ACC112 (cell line): ENCODE results near the gene OCRL.

Experiments
- H2AFZ ChIP-seq: fragments of 200-600 bp; sonication (generic); one replicate; pipeline ENCODE4 v1.6.0; 2017; ENCODE audit warnings: antibody characterized with exemption, low read length; ENCODE audit not compliant: unreplicated experiment
- H3K27ac ChIP-seq: fragments of 200-600 bp; sonication (generic); 2 replicates; pipeline ENCODE4 v1.5.1; 2014; ENCODE audit warnings: low read depth, mild to moderate bottlenecking, antibody characterized with exemption, low read length, moderate library complexity
- H3K27me3 ChIP-seq: fragments of 200-600 bp; sonication (generic); 2 replicates; pipeline ENCODE4 v1.6.1; 2014; ENCODE audit warnings: mild to moderate bottlenecking, antibody characterized with exemption, low read length, moderate library complexity, mixed read lengths; ENCODE audit not compliant: insufficient read depth
- H3K36me3 ChIP-seq: fragments of 200-600 bp; sonication (generic); 2 replicates; pipeline ENCODE4 v1.6.1; 2016; ENCODE audit warnings: mild to moderate bottlenecking, antibody characterized with exemption, low read length, moderate library complexity, mixed read lengths; ENCODE audit not compliant: insufficient read depth
- H3K4me1 ChIP-seq: fragments of 200-600 bp; sonication (generic); one replicate; pipeline ENCODE4 v1.6.1; 2016; ENCODE audit warnings: low read length, mixed read lengths; ENCODE audit not compliant: insufficient read depth, unreplicated experiment, control insufficient read depth
- H3K4me3 ChIP-seq: fragments of 200-600 bp; sonication (generic); 2 replicates; pipeline ENCODE4 v1.5.1; 2014; ENCODE audit warnings: mild to moderate bottlenecking, low read depth, low read length
- H3K79me2 ChIP-seq: fragments of 200-600 bp; sonication (generic); one replicate; pipeline ENCODE4 v1.6.0; 2016; ENCODE audit warnings: low read length; ENCODE audit not compliant: control insufficient read depth, unreplicated experiment, insufficient read depth

Gene OCRL

GRCh38 chrX:129600981-129601424 is 60.9 kb downstream of the OCRL start:
- H3K79me2 ChIP-seq, result no peaks in the 10 kb centered on the region
- H3K27ac ChIP-seq, result no peak overlapping the region
- no peaks in the 10 kb centered on the region for H3K27me3 ChIP-seq
- no peaks in the 10 kb centered on the region for H3K4me1 ChIP-seq
- no peaks in the 10 kb centered on the region for H3K36me3 ChIP-seq
- no peak overlapping the region for H2AFZ ChIP-seq
- H3K4me3 ChIP-seq, result no peak overlapping the region

GRCh38 chrX:129606918-129607317 is 66.9 kb downstream of the OCRL start:
- no peaks in the 10 kb centered on the region for H3K4me1 ChIP-seq
- H2AFZ ChIP-seq, result no peak overlapping the region
- no peaks in the 10 kb centered on the region for H3K36me3 ChIP-seq
- H3K27me3 ChIP-seq, result no peaks in the 10 kb centered on the region
- no peak overlapping the region for H3K27ac ChIP-seq
- no peaks in the 10 kb centered on the region for H3K79me2 ChIP-seq
- no peak overlapping the region for H3K4me3 ChIP-seq

- no peaks in the 10 kb centered on the region for H3K79me2 ChIP-seq
- H3K4me1 ChIP-seq, result no peaks in the 10 kb centered on the region
- H3K27ac ChIP-seq, result no peak overlapping the region
- no peaks in the 10 kb centered on the region for H3K27me3 ChIP-seq
- H3K4me3 ChIP-seq, result no peak overlapping the region
- H3K36me3 ChIP-seq, result no peaks in the 10 kb centered on the region
- H2AFZ ChIP-seq, result no peak overlapping the region
These were observed 68.4 kb downstream of the OCRL start for GRCh38 chrX:129608496-129608895.

DNA sequence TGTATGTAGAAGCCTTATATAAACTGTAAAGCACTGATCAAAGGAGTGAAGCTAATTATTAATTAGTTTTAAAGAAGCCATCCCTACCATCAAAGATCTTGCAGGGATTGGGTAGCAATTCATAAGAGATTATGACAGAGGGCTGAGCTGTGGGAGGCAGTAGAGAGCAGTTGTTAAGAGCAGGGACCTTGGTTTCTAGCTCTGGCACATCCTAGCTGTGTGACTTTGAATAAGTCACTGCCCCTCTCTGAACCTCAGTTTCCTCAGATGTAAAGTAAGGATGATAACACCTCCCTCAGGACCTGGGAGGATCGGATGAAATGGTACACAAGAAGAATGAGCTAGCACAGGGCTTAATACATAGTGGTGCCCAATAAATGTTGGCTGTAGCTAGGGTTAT is 69.3 kb downstream of the OCRL start:
- Histone ChIP-seq H3K27me3 (no peaks in the 10 kb centered on the region), H3K4me3 (no peak overlapping the region), H2AFZ (no peak overlapping the region), H3K79me2 (no peaks in the 10 kb centered on the region), H3K4me1 (no peaks in the 10 kb centered on the region), H3K36me3 (no peaks in the 10 kb centered on the region), H3K27ac (no peak overlapping the region)

DNA sequence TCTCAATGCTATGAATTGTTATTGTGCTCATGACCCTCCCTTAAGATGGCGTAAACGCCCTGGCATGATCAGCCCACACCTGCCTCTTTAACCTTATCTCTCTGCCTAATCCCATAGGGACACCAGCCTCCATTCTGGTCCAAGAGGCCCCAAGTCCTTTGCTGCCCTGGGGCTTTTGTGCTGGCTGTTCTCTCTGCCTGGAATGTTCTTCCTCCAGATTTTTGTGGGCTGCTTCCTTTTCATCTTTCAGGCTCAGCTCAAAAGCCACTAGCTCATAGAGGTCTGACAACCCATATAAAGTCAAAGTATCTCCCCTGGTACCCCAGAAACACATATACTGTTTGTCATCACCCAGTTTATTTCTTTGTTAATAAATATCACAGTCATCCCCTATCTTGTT is 72.3 kb downstream of the OCRL start:
- Histone ChIP-seq H3K4me1 (no peaks in the 10 kb centered on the region), H2AFZ (no peak overlapping the region), H3K27ac (no peak overlapping the region), H3K4me3 (no peak overlapping the region), H3K36me3 (no peaks in the 10 kb centered on the region), H3K27me3 (no peaks in the 10 kb centered on the region), H3K79me2 (no peaks in the 10 kb centered on the region)

- H3K27ac ChIP-seq, result no peak overlapping the region
- H3K27me3 ChIP-seq, result no peaks in the 10 kb centered on the region
- no peaks in the 10 kb centered on the region for H3K4me1 ChIP-seq
- H3K79me2 ChIP-seq, result no peaks in the 10 kb centered on the region
- H2AFZ ChIP-seq, result no peak overlapping the region
- no peaks in the 10 kb centered on the region for H3K36me3 ChIP-seq
- no peak overlapping the region for H3K4me3 ChIP-seq
These were observed 73.5 kb downstream of the OCRL start for GRCh38 chrX:129613596-129613995.

DNA sequence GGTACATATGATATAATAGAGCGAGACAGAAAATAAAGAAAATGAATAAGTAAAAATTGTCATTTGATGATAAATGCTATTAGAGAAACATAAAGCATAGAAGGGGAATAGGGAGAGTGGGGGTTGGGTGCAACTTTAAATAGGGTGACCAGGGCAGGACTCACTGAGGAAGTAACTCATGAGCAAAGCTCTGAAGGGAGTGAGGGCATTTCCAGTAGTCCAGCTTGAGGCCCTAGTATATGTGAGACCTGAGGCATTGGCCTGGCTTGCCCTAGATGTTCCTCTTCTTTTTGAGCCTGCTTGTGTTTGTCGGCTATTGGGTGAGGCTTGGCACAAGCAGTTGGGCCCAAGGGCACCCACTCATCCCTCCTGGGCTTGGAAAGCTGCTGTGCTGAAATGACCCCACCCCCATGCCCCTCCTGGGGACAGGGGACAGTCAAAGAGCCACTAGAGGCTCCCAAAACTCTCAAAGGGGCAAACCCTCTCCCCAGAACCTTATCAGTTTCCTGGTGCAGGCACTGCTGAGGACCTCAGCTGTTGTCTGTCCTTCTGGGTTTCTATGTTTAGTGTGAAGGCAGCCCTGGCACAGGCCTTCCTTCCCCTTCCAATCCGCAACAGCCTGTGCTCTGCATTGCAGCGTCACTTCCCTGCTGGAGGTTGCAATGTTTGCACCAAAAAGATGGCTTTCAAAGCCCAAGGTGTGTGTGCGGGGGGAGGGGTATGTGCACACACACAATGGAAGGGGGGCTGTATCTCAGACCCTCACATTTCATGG is 74.6 kb downstream of the OCRL start:
- no peak overlapping the region for H2AFZ ChIP-seq
- no peak overlapping the region for H3K27ac ChIP-seq
- no peaks in the 10 kb centered on the region for H3K79me2 ChIP-seq
- H3K4me3 ChIP-seq, result no peak overlapping the region
- no peaks in the 10 kb centered on the region for H3K4me1 ChIP-seq
- H3K27me3 ChIP-seq, result no peaks in the 10 kb centered on the region
- no peaks in the 10 kb centered on the region for H3K36me3 ChIP-seq

DNA sequence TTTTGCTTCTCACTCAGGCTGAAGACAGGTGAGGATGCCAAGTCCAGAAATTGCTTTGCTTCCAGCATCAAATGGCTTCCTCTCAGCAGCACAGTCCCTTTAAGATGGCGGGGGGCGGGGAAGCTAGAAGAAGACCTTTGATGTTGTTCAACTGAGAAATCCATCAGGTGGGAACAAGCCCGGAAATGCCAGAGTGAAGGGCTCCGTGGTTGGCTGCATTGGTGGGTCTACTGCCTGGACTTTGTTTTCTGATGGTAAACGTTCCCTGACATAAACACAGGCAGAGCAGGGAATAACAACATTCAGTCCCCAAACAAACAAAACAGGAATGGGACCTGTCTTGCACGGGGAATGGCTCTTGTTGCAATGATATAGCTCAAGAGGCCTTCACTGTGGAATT is 77.4 kb downstream of the OCRL start:
- no peak overlapping the region for H2AFZ ChIP-seq
- H3K4me3 ChIP-seq, result no peak overlapping the region
- H3K27me3 ChIP-seq, result no peaks in the 10 kb centered on the region
- no peak overlapping the region for H3K27ac ChIP-seq
- H3K36me3 ChIP-seq, result no peaks in the 10 kb centered on the region
- no peaks in the 10 kb centered on the region for H3K4me1 ChIP-seq
- H3K79me2 ChIP-seq, result no peaks in the 10 kb centered on the region

DNA sequence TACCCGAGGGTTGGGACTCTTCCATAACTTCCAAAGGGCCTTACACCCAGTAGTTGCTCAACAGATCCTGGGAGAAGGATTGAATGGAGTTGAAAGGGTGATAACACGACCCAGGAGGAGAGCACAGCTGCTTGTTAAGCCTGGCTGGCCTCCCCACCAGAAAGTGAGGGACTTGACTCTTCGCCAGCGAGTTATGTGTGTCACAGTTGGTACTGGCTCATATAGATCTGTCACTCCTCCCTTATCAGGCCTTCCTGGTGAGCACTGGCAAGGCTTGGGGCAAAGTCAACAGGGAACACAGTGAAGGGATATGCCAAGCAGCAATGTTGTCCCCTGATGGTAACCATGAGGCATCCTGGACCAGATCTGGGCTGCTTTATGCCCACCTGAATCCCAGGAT is 78.9 kb downstream of the OCRL start:
- Histone ChIP-seq H3K27me3 (no peaks in the 10 kb centered on the region), H3K36me3 (no peaks in the 10 kb centered on the region), H3K27ac (no peak overlapping the region), H3K4me3 (no peak overlapping the region), H3K4me1 (no peaks in the 10 kb centered on the region), H3K79me2 (no peaks in the 10 kb centered on the region), H2AFZ (no peak overlapping the region)

DNA sequence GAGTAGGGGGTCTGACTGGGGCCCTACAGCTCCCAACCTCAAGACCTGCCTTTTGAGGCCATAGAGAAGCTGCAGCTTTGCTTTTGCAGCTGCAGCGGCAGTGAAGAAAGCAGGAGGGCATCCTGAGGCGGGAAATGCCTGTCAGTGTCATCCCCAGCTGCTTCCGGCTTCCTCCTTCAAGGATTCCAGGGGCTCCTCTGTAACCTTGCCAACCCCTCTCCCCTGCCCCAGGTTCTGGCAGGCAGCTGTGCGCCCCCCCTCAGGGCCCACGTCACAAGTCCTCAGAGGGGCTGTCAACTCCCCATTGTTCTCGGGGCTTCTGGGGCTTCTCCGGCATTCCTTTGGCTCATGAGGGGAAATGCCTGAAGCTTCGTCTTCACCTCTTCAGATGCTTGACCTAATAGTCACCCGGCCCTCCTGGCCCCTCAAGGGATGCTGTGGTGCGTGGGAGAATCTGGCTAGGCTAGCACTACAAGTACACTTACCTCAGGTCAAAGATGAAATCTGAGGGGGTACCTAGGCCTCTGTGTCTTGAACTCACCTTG is 82.8 kb downstream of the OCRL start:
- H3K4me1 ChIP-seq, result no peaks in the 10 kb centered on the region
- no peak overlapping the region for H3K4me3 ChIP-seq
- H3K36me3 ChIP-seq, result no peaks in the 10 kb centered on the region
- H3K27me3 ChIP-seq, result no peaks in the 10 kb centered on the region
- no peak overlapping the region for H2AFZ ChIP-seq
- H3K27ac ChIP-seq, result no peak overlapping the region
- no peaks in the 10 kb centered on the region for H3K79me2 ChIP-seq

DNA sequence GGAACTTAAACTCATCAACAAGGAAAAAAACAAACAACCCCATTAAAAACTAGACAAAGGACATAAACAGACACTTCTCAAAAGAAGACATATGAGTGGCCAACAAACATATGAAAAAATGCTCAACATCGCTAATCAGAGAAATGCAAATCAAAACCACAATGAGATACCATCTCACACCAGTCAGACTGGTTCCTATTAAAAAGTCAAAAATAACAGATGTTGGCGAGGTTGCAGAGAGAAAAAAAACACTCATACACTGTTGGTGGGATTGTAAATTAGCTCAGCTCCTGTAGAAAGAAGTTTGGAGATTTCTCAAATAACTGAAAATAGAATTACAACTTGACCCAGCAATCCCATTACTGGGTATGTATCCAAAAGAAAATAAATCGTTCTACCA is 86.0 kb downstream of the OCRL start:
- no peaks in the 10 kb centered on the region for H3K27me3 ChIP-seq
- no peak overlapping the region for H3K27ac ChIP-seq
- H3K79me2 ChIP-seq, result no peaks in the 10 kb centered on the region
- no peaks in the 10 kb centered on the region for H3K4me1 ChIP-seq
- no peak overlapping the region for H2AFZ ChIP-seq
- no peak overlapping the region for H3K4me3 ChIP-seq
- H3K36me3 ChIP-seq, result no peaks in the 10 kb centered on the region
